ENCODE measurements around the gene TMEM130. TPM values are rescaled to one million over a fixed set of nuclear protein-coding genes. Genes with fewer than 3 reads are reported as not detected.

The TMEM130 gene
- polyA plus RNA-seq, 2 of the 4 experiments (the other 2 are of a cell fraction): 0.25 to 0.41 TPM

DNA sequence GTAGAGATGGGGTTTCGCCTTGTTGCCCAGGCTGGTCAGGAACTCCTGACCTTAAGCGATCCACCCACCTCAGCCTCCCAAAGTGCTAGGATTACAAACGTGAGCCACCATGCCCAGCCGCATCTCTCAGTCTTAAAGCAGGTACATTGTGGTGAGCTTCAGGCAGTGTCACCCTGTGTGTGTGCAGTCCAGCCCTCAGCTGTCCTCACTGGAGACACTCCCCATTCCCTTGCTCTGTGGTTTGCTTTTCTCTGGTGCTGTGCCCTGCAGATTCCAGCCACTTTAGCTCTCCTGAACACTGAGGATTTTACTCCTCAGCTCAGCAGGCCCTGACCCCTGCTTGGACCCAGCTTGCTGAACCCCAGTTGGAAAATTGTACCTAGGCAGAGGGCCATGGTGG is 14.6 kb upstream of the TMEM130 start:
- ATAC-seq (no peak), DNase-seq (ENCODE audit: low read depth in 1 of 2, low spot score in 1 of 2) (no peak), FAIRE-seq (no peak)
- CTCF ChIA-PET: interaction anchor here (0.6 to 1.3 kb wide), 6 partner anchors 12 to 902 kb away, joined by 3 to 4 read pairs (median 3); no protein-coding TSS in a partner anchor
- no peak overlapping the region for H3K4me3 ChIP-seq
- no peak overlapping the region for H3K27ac ChIP-seq
- WGBS (ENCODE audit: missing lambda C conversion rate): 82% methylated on average over 4 of the region's 4 CpGs
- no peaks in the 10 kb centered on the region for H3K9me3 ChIP-seq
- TF ChIP-seq, protein P1, sequence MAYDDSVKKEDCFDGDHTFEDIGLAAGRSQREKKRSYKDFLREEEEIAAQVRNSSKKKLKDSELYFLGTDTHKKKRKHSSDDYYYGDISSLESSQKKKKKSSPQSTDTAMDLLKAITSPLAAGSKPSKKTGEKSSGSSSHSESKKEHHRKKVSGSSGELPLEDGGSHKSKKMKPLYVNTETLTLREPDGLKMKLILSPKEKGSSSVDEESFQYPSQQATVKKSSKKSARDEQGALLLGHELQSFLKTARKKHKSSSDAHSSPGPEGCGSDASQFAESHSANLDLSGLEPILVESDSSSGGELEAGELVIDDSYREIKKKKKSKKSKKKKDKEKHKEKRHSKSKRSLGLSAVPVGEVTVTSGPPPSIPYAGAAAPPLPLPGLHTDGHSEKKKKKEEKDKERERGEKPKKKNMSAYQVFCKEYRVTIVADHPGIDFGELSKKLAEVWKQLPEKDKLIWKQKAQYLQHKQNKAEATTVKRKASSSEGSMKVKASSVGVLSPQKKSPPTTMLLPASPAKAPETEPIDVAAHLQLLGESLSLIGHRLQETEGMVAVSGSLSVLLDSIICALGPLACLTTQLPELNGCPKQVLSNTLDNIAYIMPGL (CRISPR knock-in tag; IDR thresholded peaks at IDR 0.05; ENCODE audit: borderline replicate concordance): no peak
- no peak for TF ChIP-seq MAZ (IDR thresholded peaks at IDR 0.05; ENCODE audit: borderline replicate concordance, low read depth, low read length)
- no peak for TF ChIP-seq CHD4 (IDR thresholded peaks at IDR 0.05; ENCODE audit: borderline replicate concordance)
- no peak for TF ChIP-seq MYC (IDR thresholded peaks at IDR 0.05; ENCODE audit: borderline replicate concordance, low read length)
- no peak for TF ChIP-seq MAX (IDR thresholded peaks at IDR 0.05)
- TF ChIP-seq BHLHE40 (IDR thresholded peaks at IDR 0.05; ENCODE audit: low read depth, low read length): no peak
- TF ChIP-seq FOXS1 (CRISPR knock-in tag; IDR thresholded peaks at IDR 0.05): no peak
- no peak for TF ChIP-seq ZC3H11A (IDR thresholded peaks at IDR 0.05)
- TF ChIP-seq ZNF302 (CRISPR knock-in tag; IDR thresholded peaks at IDR 0.05): no peak
- TF ChIP-seq EHMT2 (IDR thresholded peaks at IDR 0.05; ENCODE audit: low read depth): no peak
- POLR2A ChIA-PET: no interaction called here
- no peak overlapping the region for H3K4me2 ChIP-seq
- peaks cover 5% of the 10 kb centered on the region; the same call in 1 of the 3 replicates for H3K4me1 ChIP-seq

GRCh38 chr7:98881561-98882315 is 11.9 kb upstream of the TMEM130 start:
- Histone ChIP-seq H3K27ac (no peak overlapping the region), H3K4me1 (peaks cover 9% of the 10 kb centered on the region; the same call in 2 of the 3 replicates), H3K4me2 (no peak overlapping the region), H3K4me3 (no peak overlapping the region), H3K9me3 (no peaks in the 10 kb centered on the region)
- DNase-seq (ENCODE audit: low read depth in 1 of 2, low spot score in 1 of 2): no peak
- POLR2A ChIA-PET: interaction anchor here (0.6 kb wide), 1 partner anchor 487 kb away, joined by 3 read pairs; no protein-coding TSS in a partner anchor
- 85% methylated on average over 9 of the region's 9 CpGs for WGBS (ENCODE audit: missing lambda C conversion rate)
- FAIRE-seq: no peak
- no peak for ATAC-seq
- CTCF ChIA-PET: interaction anchor here (0.6 to 1.3 kb wide), 2 partner anchors 10 to 22 kb away, joined by 3 to 4 read pairs; no protein-coding TSS in a partner anchor
- TF ChIP-seq HDAC2 (IDR thresholded peaks at IDR 0.05): no peak
- TF ChIP-seq EP300 (IDR thresholded peaks at IDR 0.05): no peak
- TF ChIP-seq RNF2 (IDR thresholded peaks at IDR 0.05; ENCODE audit: borderline replicate concordance, low read depth): no peak
- TF ChIP-seq CHD2 (IDR thresholded peaks at IDR 0.05; ENCODE audit: low read length, partially characterized antibody): no peak
- TF ChIP-seq EHF (CRISPR knock-in tag; IDR thresholded peaks at IDR 0.05): no peak
- no peak for TF ChIP-seq ZC3H11A (IDR thresholded peaks at IDR 0.05)
- TF ChIP-seq KDM1A (IDR thresholded peaks at IDR 0.05; ENCODE audit: low read depth): no peak

GRCh38 chr7:98880485-98880884 is 10.7 kb upstream of the TMEM130 start:
- DNase-seq (ENCODE audit: low read depth in 1 of 2, low spot score in 1 of 2) (no peak), FAIRE-seq (no peak), ATAC-seq (no peak)
- WGBS (ENCODE audit: missing lambda C conversion rate): 94% methylated on average over 8 of the region's 8 CpGs
- Histone ChIP-seq H3K4me1 (peaks cover 9% of the 10 kb centered on the region; the same call in 2 of the 3 replicates), H3K4me2 (peak overlapping the region; percentile 95; the same call in 1 of the 3 replicates), H3K4me3 (no peak overlapping the region), H3K9me3 (no peaks in the 10 kb centered on the region), H3K27ac (no peak overlapping the region)
- TF ChIP-seq CBX2 (IDR thresholded peaks at IDR 0.05; ENCODE audit: borderline replicate concordance, low read depth) (no peak), FOSL2 (IDR thresholded peaks at IDR 0.05) (no peak), FOSL2 (CRISPR knock-in tag; IDR thresholded peaks at IDR 0.05) (no peak), EHF (CRISPR knock-in tag; IDR thresholded peaks at IDR 0.05) (no peak), TFCP2L1 (CRISPR knock-in tag; IDR thresholded peaks at IDR 0.05) (no peak), ATOH8 (CRISPR knock-in tag; IDR thresholded peaks at IDR 0.05; ENCODE audit: low read depth) (no peak), PHF8 (IDR thresholded peaks at IDR 0.05; ENCODE audit: borderline replicate concordance, low read depth) (no peak), ZC3H11A (IDR thresholded peaks at IDR 0.05) (no peak)
- TF ChIP-seq, protein P2, sequence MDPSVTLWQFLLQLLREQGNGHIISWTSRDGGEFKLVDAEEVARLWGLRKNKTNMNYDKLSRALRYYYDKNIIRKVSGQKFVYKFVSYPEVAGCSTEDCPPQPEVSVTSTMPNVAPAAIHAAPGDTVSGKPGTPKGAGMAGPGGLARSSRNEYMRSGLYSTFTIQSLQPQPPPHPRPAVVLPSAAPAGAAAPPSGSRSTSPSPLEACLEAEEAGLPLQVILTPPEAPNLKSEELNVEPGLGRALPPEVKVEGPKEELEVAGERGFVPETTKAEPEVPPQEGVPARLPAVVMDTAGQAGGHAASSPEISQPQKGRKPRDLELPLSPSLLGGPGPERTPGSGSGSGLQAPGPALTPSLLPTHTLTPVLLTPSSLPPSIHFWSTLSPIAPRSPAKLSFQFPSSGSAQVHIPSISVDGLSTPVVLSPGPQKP (IDR thresholded peaks at IDR 0.05; ENCODE audit: low read depth, low read length): no peak
- TF ChIP-seq, protein P3, sequence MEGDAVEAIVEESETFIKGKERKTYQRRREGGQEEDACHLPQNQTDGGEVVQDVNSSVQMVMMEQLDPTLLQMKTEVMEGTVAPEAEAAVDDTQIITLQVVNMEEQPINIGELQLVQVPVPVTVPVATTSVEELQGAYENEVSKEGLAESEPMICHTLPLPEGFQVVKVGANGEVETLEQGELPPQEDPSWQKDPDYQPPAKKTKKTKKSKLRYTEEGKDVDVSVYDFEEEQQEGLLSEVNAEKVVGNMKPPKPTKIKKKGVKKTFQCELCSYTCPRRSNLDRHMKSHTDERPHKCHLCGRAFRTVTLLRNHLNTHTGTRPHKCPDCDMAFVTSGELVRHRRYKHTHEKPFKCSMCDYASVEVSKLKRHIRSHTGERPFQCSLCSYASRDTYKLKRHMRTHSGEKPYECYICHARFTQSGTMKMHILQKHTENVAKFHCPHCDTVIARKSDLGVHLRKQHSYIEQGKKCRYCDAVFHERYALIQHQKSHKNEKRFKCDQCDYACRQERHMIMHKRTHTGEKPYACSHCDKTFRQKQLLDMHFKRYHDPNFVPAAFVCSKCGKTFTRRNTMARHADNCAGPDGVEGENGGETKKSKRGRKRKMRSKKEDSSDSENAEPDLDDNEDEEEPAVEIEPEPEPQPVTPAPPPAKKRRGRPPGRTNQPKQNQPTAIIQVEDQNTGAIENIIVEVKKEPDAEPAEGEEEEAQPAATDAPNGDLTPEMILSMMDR (IDR thresholded peaks at IDR 0.05): no peak
- ChIA-PET POLR2A (no interaction called here), CTCF (interaction anchor here (2.3 kb wide), 1 partner anchor 11 kb away, joined by 25 read pairs; no protein-coding TSS in a partner anchor)

All from A549 (cell line).